ENCODE results near the gene VWA5B1. TPM values are rescaled to one million over a fixed set of nuclear protein-coding genes. Genes with fewer than 3 reads are reported as not detected.

The VWA5B1 gene
- total RNA-seq, 4 donors from 2014 or later = 0.12 TPM; not detected in 3

GRCh38 chr1:20398744-20399143, 108.1 kb downstream of the VWA5B1 start:
- no peaks in the 10 kb centered on the region for H3K4me1 ChIP-seq
- ATAC-seq = no peak
- no peak overlapping the region for H3K27ac ChIP-seq
- H3K27me3 ChIP-seq = peaks cover 75% of the 10 kb centered on the region
- H3K36me3 ChIP-seq = no peaks in the 10 kb centered on the region
- no peak overlapping the region for H3K4me3 ChIP-seq
- peaks cover 0 to 25% (median 0%) of the 10 kb centered on the region in 3 donors for H3K9me3 ChIP-seq
- WGBS, 2 donors (ENCODE audit: low coverage in 1 of 2) = 71 to 85% methylated on average over 4 of the region's 4 CpGs
- no peak for TF ChIP-seq POLR2A (IDR thresholded peaks at IDR 0.05)
- TF ChIP-seq CTCF (IDR thresholded peaks at IDR 0.05) = no peak

- no peak for TF ChIP-seq CTCF (IDR thresholded peaks at IDR 0.05)
- WGBS, 2 donors (ENCODE audit: low coverage in 1 of 2) = 60 to 67% methylated on average over 2 to 4 of the region's 7 CpGs
- H3K4me1 ChIP-seq = no peaks in the 10 kb centered on the region
These were observed 108.5 kb downstream of the VWA5B1 start for GRCh38 chr1:20399196-20399595.

GRCh38 chr1:20399606-20400180, 109.0 kb downstream of the VWA5B1 start:
- WGBS, 2 donors (ENCODE audit: low coverage in 1 of 2) = 22 to 23% methylated on average over 3 of the region's 5 CpGs
- Histone ChIP-seq H3K4me3 (no peak overlapping the region), H3K27ac (no peak overlapping the region), H3K27me3 (peaks cover 84% of the 10 kb centered on the region), H3K36me3 (no peaks in the 10 kb centered on the region), H3K9me3 (peaks cover 0 to 16% (median 0%) of the 10 kb centered on the region in 3 donors), H3K4me1 (no peaks in the 10 kb centered on the region)
- no peak for TF ChIP-seq POLR2AphosphoS5 (IDR thresholded peaks at IDR 0.05)
- TF ChIP-seq POLR2A (IDR thresholded peaks at IDR 0.05) = no peak
- ATAC-seq = no peak

More at GRCh38 chr1:20399196-20399595, 108.5 kb downstream of the VWA5B1 start:
- ATAC-seq = no peak
- peaks cover 0 to 21% (median 0%) of the 10 kb centered on the region in 3 donors for H3K9me3 ChIP-seq
- H3K27me3 ChIP-seq = peaks cover 79% of the 10 kb centered on the region
- no peaks in the 10 kb centered on the region for H3K36me3 ChIP-seq
- no peak overlapping the region for H3K27ac ChIP-seq
- no peak overlapping the region for H3K4me3 ChIP-seq

GRCh38 chr1:20400341-20401177, 109.9 kb downstream of the VWA5B1 start:
- no peak overlapping the region for H3K27ac ChIP-seq
- H3K36me3 ChIP-seq = no peaks in the 10 kb centered on the region
- peaks cover 93% of the 10 kb centered on the region for H3K27me3 ChIP-seq
- peaks cover 0 to 7% (median 0%) of the 10 kb centered on the region in 3 donors for H3K9me3 ChIP-seq
- 37 to 94% methylated on average over 2 of the region's 10 CpGs for WGBS, 2 donors (ENCODE audit: low coverage in 1 of 2)
- TF ChIP-seq CTCF (IDR thresholded peaks at IDR 0.05) (no peak), POLR2AphosphoS5 (IDR thresholded peaks at IDR 0.05) (no peak), EP300 (IDR thresholded peaks at IDR 0.05) (no peak), POLR2A (IDR thresholded peaks at IDR 0.05) (no peak)
- no peak for ATAC-seq
- no peaks in the 10 kb centered on the region for H3K4me1 ChIP-seq
- no peak overlapping the region for H3K4me3 ChIP-seq

- Histone ChIP-seq H3K36me3 (no peaks in the 10 kb centered on the region), H3K4me1 (no peaks in the 10 kb centered on the region), H3K27ac (no peak overlapping the region), H3K4me3 (no peak overlapping the region), H3K27me3 (peaks cover 84% of the 10 kb centered on the region), H3K9me3 (no peaks in the 10 kb centered on the region)
- TF ChIP-seq EP300 (IDR thresholded peaks at IDR 0.05) (no peak), POLR2A (IDR thresholded peaks at IDR 0.05) (no peak), CTCF (IDR thresholded peaks at IDR 0.05) (no peak)
- ATAC-seq = no peak
- no CpG with 5 or more reads among the region's 11 CpGs for WGBS, 2 donors (ENCODE audit: low coverage in 1 of 2)
These were observed 110.8 kb downstream of the VWA5B1 start for GRCh38 chr1:20401405-20402010.

Data from gastroesophageal sphincter (tissue), 4 donors.